H1 (cell line): ENCODE measurements around the gene KCNC1.

Experiments used
- CHD1 ChIP-seq: IDR thresholded peaks from 2 replicates; pipeline ENCODE4 v1.6.1; 2012; ENCODE audit warnings: low read depth, low read length, improper control_type of control experiment
- EP300 ChIP-seq, 2 experiments: IDR thresholded peaks; 1 replicate in 1 of 2; 2 replicates in 1 of 2; pipeline ENCODE4 v1.6.1; 2011 to 2012; ENCODE audit warnings: low read depth in 2 of 2, low read length in 2 of 2, mild to moderate bottlenecking in 2 of 2, borderline replicate concordance in 1 of 2, inconsistent platforms in 1 of 2, moderate library complexity in 1 of 2
- NRF1 ChIP-seq: IDR thresholded peaks from 2 replicates; pipeline ENCODE4 v1.6.1; 2011; ENCODE audit warnings: mild to moderate bottlenecking, low read depth, low read length, improper control_type of control experiment
- RBBP5 ChIP-seq: IDR thresholded peaks from 2 replicates; pipeline ENCODE4 v1.7.1; 2012; ENCODE audit warnings: low read depth, mild to moderate bottlenecking, inconsistent platforms, low read length, moderate library complexity, borderline replicate concordance
- ZNF274 ChIP-seq: IDR thresholded peaks from 2 replicates; pipeline ENCODE4 v1.7.0; 2012; ENCODE audit warnings: low read length, borderline replicate concordance; ENCODE audit errors: extremely low read depth
- TF ChIP-seq, protein P1 (sequence below), 3 experiments: IDR thresholded peaks; 1 replicate in 2 of 3; 2 replicates in 1 of 3; pipeline versions ENCODE4 v1.5.1 to v1.6.1; 2011; ENCODE audit warnings: low read length in 3 of 3, mild to moderate bottlenecking in 3 of 3, inconsistent platforms in 2 of 3, low read depth in 1 of 3, moderate library complexity in 1 of 3; ENCODE audit not compliant: insufficient read depth in 1 of 3; ENCODE audit errors: control extremely low read depth in 1 of 3

- TF ChIP-seq CHD1 = no peak
- no peak for TF ChIP-seq NRF1
- no peak for TF ChIP-seq ZNF274
- TF ChIP-seq EP300 (IDR thresholded peaks at IDR 0.05; ENCODE audit: borderline replicate concordance in 1 of 2, low read depth in 2 of 2, low read length in 2 of 2) = no peak
- TF ChIP-seq, protein P1, sequence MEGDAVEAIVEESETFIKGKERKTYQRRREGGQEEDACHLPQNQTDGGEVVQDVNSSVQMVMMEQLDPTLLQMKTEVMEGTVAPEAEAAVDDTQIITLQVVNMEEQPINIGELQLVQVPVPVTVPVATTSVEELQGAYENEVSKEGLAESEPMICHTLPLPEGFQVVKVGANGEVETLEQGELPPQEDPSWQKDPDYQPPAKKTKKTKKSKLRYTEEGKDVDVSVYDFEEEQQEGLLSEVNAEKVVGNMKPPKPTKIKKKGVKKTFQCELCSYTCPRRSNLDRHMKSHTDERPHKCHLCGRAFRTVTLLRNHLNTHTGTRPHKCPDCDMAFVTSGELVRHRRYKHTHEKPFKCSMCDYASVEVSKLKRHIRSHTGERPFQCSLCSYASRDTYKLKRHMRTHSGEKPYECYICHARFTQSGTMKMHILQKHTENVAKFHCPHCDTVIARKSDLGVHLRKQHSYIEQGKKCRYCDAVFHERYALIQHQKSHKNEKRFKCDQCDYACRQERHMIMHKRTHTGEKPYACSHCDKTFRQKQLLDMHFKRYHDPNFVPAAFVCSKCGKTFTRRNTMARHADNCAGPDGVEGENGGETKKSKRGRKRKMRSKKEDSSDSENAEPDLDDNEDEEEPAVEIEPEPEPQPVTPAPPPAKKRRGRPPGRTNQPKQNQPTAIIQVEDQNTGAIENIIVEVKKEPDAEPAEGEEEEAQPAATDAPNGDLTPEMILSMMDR (IDR thresholded peaks at IDR 0.05; ENCODE audit: control extremely low read depth in 1 of 3, insufficient read depth in 1 of 3, low read depth in 1 of 3, low read length in 3 of 3) = no peak
- TF ChIP-seq RBBP5 = no peak
These were observed 26.8 kb upstream of the KCNC1 start for GRCh38 chr11:17707830-17708229.
